Activated effector memory CD4-positive, alpha-beta T cell treated with anti-CD3 and anti-CD28 coated beads, Interleukin-2, amount 50 U/mL, for 16 hours (primary cell): ENCODE measurements around the gene NOTUM.
A peak's percentile ranks its signal among the peaks of the same experiment; 100 is the strongest.

Source experiments
- DNase-seq: peaks from one replicate; pipeline ENCODE4 v3.0.0-alpha.2; 2020

NOTUM gene

GRCh38 chr17:81934850-81935708, 25.9 kb downstream of the NOTUM start:
- no peak for DNase-seq

- no peak for DNase-seq
These were observed 26.8 kb downstream of the NOTUM start for GRCh38 chr17:81934098-81934757.

GRCh38 chr17:81933178-81933699, 27.7 kb downstream of the NOTUM start:
- DNase-seq = no peak

GRCh38 chr17:81932333-81932983, 28.5 kb downstream of the NOTUM start:
- no peak for DNase-seq

GRCh38 chr17:81931557-81932332, 29.2 kb downstream of the NOTUM start:
- no peak for DNase-seq

- DNase-seq = no peak
These were observed 29.8 kb downstream of the NOTUM start for GRCh38 chr17:81931189-81931556.

- DNase-seq = no peak
These were observed 30.6 kb downstream of the NOTUM start for GRCh38 chr17:81930142-81931125.

GRCh38 chr17:81929253-81930141, 31.5 kb downstream of the NOTUM start:
- DNase-seq = no peak

- DNase-seq = no peak
These were observed 32.3 kb downstream of the NOTUM start for GRCh38 chr17:81928544-81929252.

GRCh38 chr17:81927653-81928543, 33.1 kb downstream of the NOTUM start, which contains the start of gene MAFG:
MAFG (minus strand) TSS chr17:81927735; CDS start chr17:81923185, 4,550 bp downstream.
- peak; percentile 95 for DNase-seq

GRCh38 chr17:81927152-81927652, 33.8 kb downstream of the NOTUM start:
- DNase-seq = peak; percentile 76

- peak; percentile 90 for DNase-seq
These were observed 34.4 kb downstream of the NOTUM start for GRCh38 chr17:81926451-81927151.

GRCh38 chr17:81925860-81926450, 35.0 kb downstream of the NOTUM start:
- DNase-seq = no peak

GRCh38 chr17:81924557-81925532, 36.1 kb downstream of the NOTUM start:
- peak; percentile 73 for DNase-seq

GRCh38 chr17:81923302-81924260, 37.4 kb downstream of the NOTUM start:
- no peak for DNase-seq
